Smooth muscle cell (in vitro differentiated cells): ENCODE measurements around the gene GRIA3. TPM values are rescaled to one million over a fixed set of nuclear protein-coding genes. Genes with fewer than 3 reads are reported as not detected.
"Not testable (repeated sequence)": the region's sequence is repeated elsewhere in the genome, so short reads cannot be mapped to it uniquely, and the experiment has no call there.

Experiments
- DNase-seq: peaks from one replicate; lab custom pipeline; 2025; ENCODE audit not compliant: unreplicated experiment; lab: John Stamatoyannopoulos, UW
- H2AFZ ChIP-seq: fragments of 200-600 bp; sonication (generic); 2 replicates; pipeline ENCODE4 v1.6.0; 2016; ENCODE audit warnings: antibody characterized with exemption, low read depth, mild to moderate bottlenecking
- H3F3A ChIP-seq: fragments of 200-600 bp; sonication (generic); 2 replicates; pipeline ENCODE4 v1.6.0; 2017; ENCODE audit warnings: antibody characterized with exemption, low read depth
- H3K27ac ChIP-seq: fragments of 200-600 bp; sonication (generic); 2 replicates; pipeline ENCODE4 v1.5.1; 2016; ENCODE audit warnings: low read depth, mild to moderate bottlenecking
- H3K27me3 ChIP-seq: fragments of 200-600 bp; sonication (generic); 2 replicates; pipeline ENCODE4 v1.6.1; 2016; ENCODE audit warnings: low read depth, mild to moderate bottlenecking
- H3K36me3 ChIP-seq: fragments of 200-600 bp; sonication (generic); 2 replicates; pipeline ENCODE4 v1.5.1; 2016; ENCODE audit warnings: low read depth
- H3K4me1 ChIP-seq: fragments of 200-600 bp; sonication (generic); 2 replicates; pipeline ENCODE4 v1.5.1; 2016; ENCODE audit warnings: low read depth
- H3K4me2 ChIP-seq: fragments of 200-600 bp; sonication (generic); 2 replicates; pipeline ENCODE4 v1.6.0; 2016; ENCODE audit warnings: mild to moderate bottlenecking
- H3K4me3 ChIP-seq: fragments of 200-600 bp; sonication (generic); 2 replicates; pipeline ENCODE4 v1.5.1; 2016; ENCODE audit warnings: mild to moderate bottlenecking
- H3K79me2 ChIP-seq: fragments of 200-600 bp; sonication (generic); 2 replicates; pipeline ENCODE4 v1.6.0; 2016; ENCODE audit warnings: low read depth, mild to moderate bottlenecking
- H3K9ac ChIP-seq: fragments of 200-600 bp; sonication (generic); 2 replicates; pipeline ENCODE4 v1.6.0; 2016; ENCODE audit warnings: low read depth
- H3K9me3 ChIP-seq: fragments of 200-600 bp; sonication (generic); replicated peaks from 2 replicates; pipeline ENCODE4 v1.5.1; 2016; ENCODE audit warnings: low read depth
- H4K20me1 ChIP-seq: fragments of 200-600 bp; sonication (generic); 2 replicates; pipeline ENCODE4 v1.6.0; 2016; ENCODE audit warnings: low read depth
- CTCF ChIP-seq: fragments of 200-600 bp; sonication (generic); IDR thresholded peaks from 2 replicates; pipeline ENCODE4 v1.5.1; 2017; ENCODE audit warnings: borderline replicate concordance, mild to moderate bottlenecking, antibody characterized with exemption; ENCODE audit not compliant: insufficient read depth, poor library complexity, severe bottlenecking
- WGBS: methylation state at CpG from one replicate; pipeline ENCODE4 v1.1.7; 2016; ENCODE audit warnings: low lambda C conversion rate; 5-methylcytosine and 5-hydroxymethylcytosine counted together
- polyA plus RNA-seq: library from polyadenylated mRNA; unstranded; fragments of >200 nt; fragmentation: Nextera tagmentation; extraction: Ambion mirVana; gene quantifications from 2 replicates; pipeline ENCODE4 v1.2.1, GENCODE V29; 2016
- total RNA-seq: library from RNA; depleted of rRNA; stranded (reverse); fragments of >200 nt; gene quantifications from 2 replicates; pipeline ENCODE4 v1.2.3, GENCODE V29; 2014

The GRIA3 gene
- total and polyA plus RNA-seq, 2 experiments from 2014 or later, result 7.2 to 12.7 TPM

DNA sequence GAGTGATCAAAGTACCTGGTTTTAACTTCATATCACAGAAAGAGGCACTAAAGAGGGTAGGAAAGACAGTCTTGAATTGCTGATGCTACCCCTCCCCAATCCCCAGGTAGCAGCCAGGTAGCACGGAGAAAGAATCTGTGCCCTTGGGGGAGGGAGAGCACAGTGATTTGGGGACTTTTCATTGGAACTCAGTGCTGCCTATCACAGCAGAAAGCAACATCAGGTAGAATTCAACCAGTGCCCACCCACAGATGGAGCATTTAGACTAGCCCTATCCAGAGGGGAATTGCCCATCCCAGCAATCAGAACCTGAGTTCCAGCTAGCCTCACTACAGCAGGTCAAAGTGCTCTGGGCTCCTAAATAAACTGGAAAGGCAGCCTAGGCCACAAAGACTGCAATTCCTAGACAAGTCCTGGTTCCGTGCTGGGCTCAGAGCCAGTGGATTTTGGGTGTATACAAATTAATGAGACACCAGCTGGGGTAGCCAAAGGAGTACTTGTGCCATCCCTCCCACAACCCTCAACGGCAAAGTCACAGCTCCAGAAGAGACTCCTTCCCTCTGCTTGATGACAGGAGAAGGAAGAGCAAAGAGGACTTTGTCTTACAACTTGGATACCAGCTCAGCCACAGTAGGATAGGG is 320.7 kb downstream of the GRIA3 start:
- no peaks in the 10 kb centered on the region for H3K79me2 ChIP-seq
- H4K20me1 ChIP-seq, result no peaks in the 10 kb centered on the region
- H3F3A ChIP-seq, result no peaks in the 10 kb centered on the region
- H3K9ac ChIP-seq, result no peak overlapping the region
- H3K4me1 ChIP-seq, result no peaks in the 10 kb centered on the region
- no peak for TF ChIP-seq CTCF
- DNase-seq, result no peak
- no peak overlapping the region for H3K4me3 ChIP-seq
- no peak overlapping the region for H3K27ac ChIP-seq
- no peak overlapping the region for H2AFZ ChIP-seq
- H3K4me2 ChIP-seq, result no peak overlapping the region
- H3K27me3 ChIP-seq, result no peaks in the 10 kb centered on the region
- no peaks in the 10 kb centered on the region for H3K36me3 ChIP-seq
- WGBS, result 75% methylated on average over 3 of the region's 3 CpGs
- no peaks in the 10 kb centered on the region for H3K9me3 ChIP-seq

- H3K9me3 ChIP-seq, result peaks cover 4% of the 10 kb centered on the region
- H3K36me3 ChIP-seq, result no peaks in the 10 kb centered on the region
- no peak overlapping the region for H3K4me3 ChIP-seq
- H3K4me2 ChIP-seq, result no peak overlapping the region
- H3K27me3 ChIP-seq, result no peaks in the 10 kb centered on the region
- no peak for TF ChIP-seq CTCF
- H3K9ac ChIP-seq, result no peak overlapping the region
- no peaks in the 10 kb centered on the region for H4K20me1 ChIP-seq
- no peaks in the 10 kb centered on the region for H3K79me2 ChIP-seq
- no peak overlapping the region for H3K27ac ChIP-seq
- no peak for DNase-seq
- no peaks in the 10 kb centered on the region for H3F3A ChIP-seq
- H2AFZ ChIP-seq, result no peak overlapping the region
- H3K4me1 ChIP-seq, result no peaks in the 10 kb centered on the region
- 67% methylated on average over 6 of the region's 6 CpGs for WGBS
Observed at GRCh38 chrX:123513585-123514278, 329.7 kb downstream of the GRIA3 start.

- not testable (repeated sequence) for H3K27ac ChIP-seq, H3K9ac ChIP-seq, H3K9me3 ChIP-seq, H3F3A ChIP-seq, H2AFZ ChIP-seq, H3K79me2 ChIP-seq, H3K27me3 ChIP-seq, H3K36me3 ChIP-seq, H3K4me1 ChIP-seq, H4K20me1 ChIP-seq, DNase-seq, H3K4me2 ChIP-seq, H3K4me3 ChIP-seq
- 91% methylated on average over 26 of the region's 26 CpGs for WGBS
Observed at GRCh38 chrX:123514279-123514640, 330.2 kb downstream of the GRIA3 start.

- H3K79me2 ChIP-seq, result no peaks in the 10 kb centered on the region
- no peak for TF ChIP-seq CTCF
- H3K4me2 ChIP-seq, result no peak overlapping the region
- H2AFZ ChIP-seq, result no peak overlapping the region
- H4K20me1 ChIP-seq, result no peaks in the 10 kb centered on the region
- DNase-seq, result no peak
- no peaks in the 10 kb centered on the region for H3K27me3 ChIP-seq
- no peak overlapping the region for H3K4me3 ChIP-seq
- WGBS, result 77% methylated on average over 2 of the region's 2 CpGs
- no peaks in the 10 kb centered on the region for H3K36me3 ChIP-seq
- no peaks in the 10 kb centered on the region for H3F3A ChIP-seq
- no peak overlapping the region for H3K27ac ChIP-seq
- peaks cover 4% of the 10 kb centered on the region for H3K9me3 ChIP-seq
- H3K4me1 ChIP-seq, result no peaks in the 10 kb centered on the region
- H3K9ac ChIP-seq, result no peak overlapping the region
Observed at GRCh38 chrX:123518791-123519190, 334.7 kb downstream of the GRIA3 start.
